GM13976 (cell line): ENCODE measurements around the gene WNT9A.

Experiments used
- DNase-seq: peaks from one replicate; pipeline ENCODE4 v3.0.0; 2012; ENCODE audit warnings: low spot score
- in situ Hi-C: fragments of 300-500 bp; cut with MboI; formaldehyde crosslinking; loops from one replicate; pipeline ENCODE4 v1.12.0; 2022; ENCODE audit warnings: low sequenced_read_pairs, mixed read lengths, inconsistent platforms; ENCODE audit not compliant: unreplicated experiment
- TF ChIP-seq, protein P1 (sequence below): IDR thresholded peaks from 2 replicates; pipeline ENCODE4 v1.5.1; 2012; ENCODE audit warnings: borderline replicate concordance, mild to moderate bottlenecking; ENCODE audit not compliant: insufficient read depth; ENCODE audit errors: extremely low read depth, missing control alignments, control extremely low read depth

Gene WNT9A

GRCh38 chr1:227895828-227896685 lies 51.7 kb downstream of the WNT9A start:
- DNase-seq = no peak
- TF ChIP-seq, protein P1, sequence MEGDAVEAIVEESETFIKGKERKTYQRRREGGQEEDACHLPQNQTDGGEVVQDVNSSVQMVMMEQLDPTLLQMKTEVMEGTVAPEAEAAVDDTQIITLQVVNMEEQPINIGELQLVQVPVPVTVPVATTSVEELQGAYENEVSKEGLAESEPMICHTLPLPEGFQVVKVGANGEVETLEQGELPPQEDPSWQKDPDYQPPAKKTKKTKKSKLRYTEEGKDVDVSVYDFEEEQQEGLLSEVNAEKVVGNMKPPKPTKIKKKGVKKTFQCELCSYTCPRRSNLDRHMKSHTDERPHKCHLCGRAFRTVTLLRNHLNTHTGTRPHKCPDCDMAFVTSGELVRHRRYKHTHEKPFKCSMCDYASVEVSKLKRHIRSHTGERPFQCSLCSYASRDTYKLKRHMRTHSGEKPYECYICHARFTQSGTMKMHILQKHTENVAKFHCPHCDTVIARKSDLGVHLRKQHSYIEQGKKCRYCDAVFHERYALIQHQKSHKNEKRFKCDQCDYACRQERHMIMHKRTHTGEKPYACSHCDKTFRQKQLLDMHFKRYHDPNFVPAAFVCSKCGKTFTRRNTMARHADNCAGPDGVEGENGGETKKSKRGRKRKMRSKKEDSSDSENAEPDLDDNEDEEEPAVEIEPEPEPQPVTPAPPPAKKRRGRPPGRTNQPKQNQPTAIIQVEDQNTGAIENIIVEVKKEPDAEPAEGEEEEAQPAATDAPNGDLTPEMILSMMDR = no peak
- in situ Hi-C loops = no loop called here

DNA sequence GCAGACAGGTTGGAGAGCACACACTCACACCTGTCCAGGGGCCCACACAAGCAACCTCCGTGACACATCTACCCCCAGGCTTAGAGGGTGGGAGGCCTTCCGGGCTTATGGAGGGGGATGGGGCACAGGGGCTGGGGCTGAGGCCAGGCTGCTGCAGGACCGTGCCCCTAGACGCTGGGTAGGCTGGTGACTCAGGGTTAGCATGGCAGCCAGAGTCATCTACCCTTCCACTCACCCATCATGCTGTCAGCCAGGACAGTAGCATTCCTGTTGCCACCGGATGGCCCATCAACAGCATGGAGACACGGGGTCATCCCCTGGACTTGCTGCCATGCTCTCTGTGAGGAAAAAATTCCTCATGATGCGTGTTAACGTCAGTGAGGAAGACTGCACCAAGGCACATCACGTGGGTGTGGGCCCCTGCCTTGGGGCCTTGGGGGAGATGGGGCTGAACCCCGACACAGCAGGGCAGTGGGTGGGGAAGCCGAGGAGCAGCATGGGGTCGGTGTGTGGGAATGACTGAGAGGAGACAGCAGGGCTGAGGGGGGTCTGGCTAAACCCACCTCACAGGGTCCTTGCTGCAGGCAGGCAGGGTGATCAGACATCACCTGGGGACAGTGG lies 52.8 kb downstream of the WNT9A start:
- in situ Hi-C loops = no loop called here
- DNase-seq = no peak
- TF ChIP-seq, protein P1 = no peak

DNA sequence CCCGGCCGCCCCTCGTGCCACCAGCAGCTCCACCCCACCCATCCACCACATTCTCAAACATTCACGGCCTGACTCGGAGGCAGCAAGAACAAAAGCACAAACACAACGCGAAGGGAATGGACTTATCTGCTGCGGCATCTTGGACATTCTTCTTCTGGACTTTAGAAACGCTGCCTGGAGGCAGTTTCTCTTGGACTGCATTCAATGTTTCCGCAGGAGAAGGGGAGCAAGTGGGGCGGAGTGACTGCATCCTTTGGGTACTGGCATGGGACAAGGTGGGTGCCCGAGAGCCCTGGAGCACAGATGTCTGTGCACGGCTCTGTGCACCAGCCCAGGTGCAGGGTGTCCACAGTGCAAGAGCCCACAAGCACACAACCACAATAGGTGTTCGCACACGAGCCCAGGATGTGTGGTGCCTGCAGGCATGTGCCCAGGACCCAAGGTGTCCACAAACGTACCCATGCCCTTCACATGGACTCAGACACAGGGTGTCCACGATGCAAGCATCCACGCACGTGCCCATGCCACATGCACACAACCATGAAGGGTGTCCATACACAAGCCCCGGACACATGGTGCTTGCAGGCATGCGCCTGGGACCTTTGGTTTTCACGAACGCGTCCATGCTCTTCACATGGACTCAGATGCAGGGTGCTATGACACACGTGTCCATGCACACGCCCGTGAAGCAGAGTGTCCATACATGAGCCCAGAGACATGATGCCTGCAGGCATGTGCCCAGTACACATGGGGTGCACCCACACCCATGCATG lies 53.6 kb downstream of the WNT9A start:
- DNase-seq = no peak
- in situ Hi-C loops = no loop called here
- TF ChIP-seq, protein P1 = no peak

GRCh38 chr1:227893300-227893948 lies 54.3 kb downstream of the WNT9A start:
- TF ChIP-seq, protein P1 = no peak
- in situ Hi-C loops = no loop called here
- DNase-seq = no peak

- in situ Hi-C loops = no loop called here
- DNase-seq = no peak
- TF ChIP-seq, protein P1 = no peak
Observed at GRCh38 chr1:227892489-227893299, 55.0 kb downstream of the WNT9A start.

GRCh38 chr1:227891955-227892488 lies 55.7 kb downstream of the WNT9A start:
- in situ Hi-C loops = no loop called here
- TF ChIP-seq, protein P1 = no peak
- DNase-seq = no peak
